Measurements from ENCODE around the gene MICAL1.

Gene MICAL1

GRCh38 chr6:109484122-109484521, 28.6 kb upstream of the MICAL1 start:
- TF ChIP-seq GATA3 (IDR thresholded peaks at IDR 0.05; ENCODE audit: low read depth, low read length) (no peak), GATA2 (IDR thresholded peaks at IDR 0.05; ENCODE audit: low read depth, low read length) (no peak)

- TF ChIP-seq GATA3 (IDR thresholded peaks at IDR 0.05; ENCODE audit: low read depth, low read length) = no peak
- TF ChIP-seq GATA2 (IDR thresholded peaks at IDR 0.05; ENCODE audit: low read depth, low read length) = no peak
These were observed 28.1 kb upstream of the MICAL1 start for GRCh38 chr6:109483735-109484057.

DNA sequence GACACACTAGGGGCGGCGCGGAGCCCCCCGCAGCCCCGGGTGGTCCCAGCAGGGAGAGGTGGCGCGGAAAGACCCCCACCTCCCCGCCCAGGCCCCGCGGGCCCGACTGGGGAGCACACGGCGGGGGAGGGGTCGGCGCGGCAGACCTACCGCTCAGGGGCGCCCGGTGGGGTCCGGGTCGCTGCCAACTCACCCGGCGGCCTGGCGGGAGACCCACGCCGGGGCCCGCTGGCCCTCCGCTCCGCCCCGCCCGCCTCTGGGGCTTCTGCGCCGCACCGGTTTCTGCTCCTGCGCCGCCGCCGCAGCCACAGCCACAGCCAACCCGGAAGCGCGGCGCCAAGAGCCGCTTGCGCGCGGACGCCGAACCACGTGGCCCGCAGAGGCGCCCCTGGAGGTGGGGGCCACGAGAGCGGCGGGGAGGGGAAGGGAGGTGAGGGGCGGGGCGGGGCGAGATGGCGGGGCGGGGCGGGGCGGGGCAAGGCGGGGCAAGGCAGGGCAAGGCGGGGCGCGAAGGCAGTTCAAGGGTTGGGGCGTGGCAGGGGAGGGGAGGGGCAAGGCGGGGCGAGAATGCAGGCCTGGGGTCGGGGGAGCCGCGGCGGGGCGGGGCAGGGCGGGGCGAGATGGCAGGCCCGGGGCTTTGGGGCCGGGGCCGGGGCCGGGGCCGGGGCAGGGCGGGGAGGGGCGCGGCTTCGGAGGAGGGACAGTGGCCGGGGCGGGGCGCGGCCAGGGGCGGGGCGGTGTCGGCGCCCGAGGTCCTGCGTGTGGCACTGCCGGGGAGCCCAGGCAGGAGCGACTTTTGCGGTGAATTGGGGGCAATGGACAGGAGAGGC, 27.5 kb upstream of the MICAL1 start, which contains the start of gene ZBTB24:
TSS of gene ZBTB24 (minus strand) at position 315 of the 830 bp plus-strand sequence. CDS start 1,193 bp downstream, outside the sequence.
- TF ChIP-seq GATA2 (IDR thresholded peaks at IDR 0.05; ENCODE audit: low read depth, low read length) (no peak), GATA3 (IDR thresholded peaks at IDR 0.05; ENCODE audit: low read depth, low read length) (no peak)

- no peak for TF ChIP-seq GATA2 (IDR thresholded peaks at IDR 0.05; ENCODE audit: low read depth, low read length)
- no peak for TF ChIP-seq GATA3 (IDR thresholded peaks at IDR 0.05; ENCODE audit: low read depth, low read length)
These were observed 25.5 kb upstream of the MICAL1 start for GRCh38 chr6:109480993-109481480.

GRCh38 chr6:109478841-109479624, 23.5 kb upstream of the MICAL1 start:
- no peak for TF ChIP-seq GATA3 (IDR thresholded peaks at IDR 0.05; ENCODE audit: low read depth, low read length)

GRCh38 chr6:109478222-109478805, 22.7 kb upstream of the MICAL1 start:
- TF ChIP-seq GATA2 (IDR thresholded peaks at IDR 0.05; ENCODE audit: low read depth, low read length) = no peak
- no peak for TF ChIP-seq GATA3 (IDR thresholded peaks at IDR 0.05; ENCODE audit: low read depth, low read length)

- TF ChIP-seq GATA2 (IDR thresholded peaks at IDR 0.05; ENCODE audit: low read depth, low read length) (no peak), GATA3 (IDR thresholded peaks at IDR 0.05; ENCODE audit: low read depth, low read length) (no peak)
These were observed 22.2 kb upstream of the MICAL1 start for GRCh38 chr6:109477725-109478124.

DNA sequence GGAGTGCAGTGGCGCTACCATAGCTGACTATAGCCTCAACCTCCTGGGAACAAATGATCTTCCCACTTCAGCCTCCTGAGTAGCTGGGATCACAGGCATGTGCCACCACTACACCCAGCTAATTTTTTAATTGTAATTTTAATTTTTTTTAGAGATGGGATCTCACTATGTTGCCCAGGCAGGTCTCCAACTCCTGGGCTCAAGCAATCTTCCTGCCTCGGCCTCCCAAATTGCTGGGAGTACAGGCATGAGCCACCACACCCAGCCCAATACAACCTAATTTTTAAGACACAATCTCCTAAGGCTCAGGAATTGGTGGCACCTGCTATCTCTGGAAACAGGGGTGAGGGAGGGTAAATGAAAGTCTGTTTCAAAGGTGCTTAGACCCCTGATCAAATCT, 21.6 kb upstream of the MICAL1 start:
- TF ChIP-seq GATA3 (IDR thresholded peaks at IDR 0.05; ENCODE audit: low read depth, low read length) = no peak
- no peak for TF ChIP-seq GATA2 (IDR thresholded peaks at IDR 0.05; ENCODE audit: low read depth, low read length)

GRCh38 chr6:109475625-109476024, 20.1 kb upstream of the MICAL1 start:
- TF ChIP-seq GATA2 (IDR thresholded peaks at IDR 0.05; ENCODE audit: low read depth, low read length) (no peak), GATA3 (IDR thresholded peaks at IDR 0.05; ENCODE audit: low read depth, low read length) (no peak)

DNA sequence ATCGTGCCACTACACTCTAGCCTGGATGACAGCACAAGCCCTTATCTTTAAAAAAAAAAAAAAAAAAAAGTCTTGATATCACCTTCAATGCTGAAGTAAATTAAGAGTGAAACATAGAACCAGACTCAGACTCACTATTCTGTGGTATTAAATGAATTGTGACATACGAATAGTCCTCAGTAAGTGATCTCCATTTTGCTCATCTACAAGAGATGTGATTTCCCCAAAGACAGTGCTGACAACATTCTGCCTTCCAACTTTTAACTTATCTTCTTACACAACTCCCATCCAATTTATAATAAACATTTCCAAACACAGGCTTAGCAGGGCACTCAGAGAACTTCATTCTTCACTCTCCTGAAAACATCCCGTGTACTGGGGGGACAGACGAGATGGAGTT, 19.4 kb upstream of the MICAL1 start:
- no peak for TF ChIP-seq GATA3 (IDR thresholded peaks at IDR 0.05; ENCODE audit: low read depth, low read length)
- no peak for TF ChIP-seq GATA2 (IDR thresholded peaks at IDR 0.05; ENCODE audit: low read depth, low read length)

- no peak for TF ChIP-seq GATA3 (IDR thresholded peaks at IDR 0.05; ENCODE audit: low read depth, low read length)
- no peak for TF ChIP-seq GATA2 (IDR thresholded peaks at IDR 0.05; ENCODE audit: low read depth, low read length)
These were observed 17.5 kb upstream of the MICAL1 start for GRCh38 chr6:109473120-109473519.

DNA sequence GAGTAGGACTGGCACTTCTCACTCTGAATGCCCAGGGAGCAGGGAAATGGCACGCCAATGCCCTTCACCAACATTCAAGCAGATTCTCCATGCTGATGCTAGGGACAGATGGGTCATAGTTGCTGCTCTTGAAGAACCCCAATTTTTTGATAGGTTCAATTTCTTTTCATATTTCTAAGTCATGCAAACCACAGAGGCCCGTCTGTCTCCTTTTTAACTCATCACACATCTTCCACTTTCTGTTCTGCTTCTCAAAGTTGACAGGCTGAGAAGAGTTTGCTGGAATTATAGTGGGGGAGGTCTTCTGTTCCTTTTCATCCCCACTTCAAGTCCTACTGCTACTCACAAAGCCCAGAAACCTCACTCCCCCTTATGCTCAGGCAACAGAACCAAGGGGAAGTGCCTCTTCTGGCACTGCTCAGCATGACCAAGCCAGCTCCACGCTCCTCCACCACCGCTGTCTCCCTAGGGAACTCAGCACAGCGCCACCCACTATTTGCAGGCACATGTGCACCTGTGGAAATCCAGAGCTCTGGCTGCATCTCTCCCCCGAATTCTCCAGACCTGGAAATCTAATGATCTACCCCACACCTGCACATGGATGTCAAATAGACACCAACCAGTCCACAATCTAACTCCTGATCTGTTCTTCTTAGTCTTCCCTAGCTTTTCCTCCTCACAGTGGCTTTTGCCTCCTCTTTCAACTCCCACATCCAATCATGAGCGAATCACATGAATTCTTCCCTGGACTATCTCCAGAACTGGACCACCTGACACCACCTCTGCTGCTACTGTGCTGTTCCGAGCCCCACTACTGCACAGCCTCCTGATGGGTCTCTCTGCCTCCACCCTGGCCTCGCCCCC, 16.8 kb upstream of the MICAL1 start:
- TF ChIP-seq GATA3 (IDR thresholded peaks at IDR 0.05; ENCODE audit: low read depth, low read length) (no peak), GATA2 (IDR thresholded peaks at IDR 0.05; ENCODE audit: low read depth, low read length) (no peak)

GRCh38 chr6:109471105-109471810, 15.7 kb upstream of the MICAL1 start:
- TF ChIP-seq GATA2 (IDR thresholded peaks at IDR 0.05; ENCODE audit: low read depth, low read length) = no peak
- no peak for TF ChIP-seq GATA3 (IDR thresholded peaks at IDR 0.05; ENCODE audit: low read depth, low read length)

All from SH-SY5Y (cell line).